Measurements from ENCODE around the gene AP1M1.
A peak's percentile ranks its signal among the peaks of the same experiment; 100 is the strongest.
"Not testable (repeated sequence)": the region's sequence is repeated elsewhere in the genome, so short reads cannot be mapped to it uniquely, and the experiment has no call there.

The AP1M1 gene

DNA sequence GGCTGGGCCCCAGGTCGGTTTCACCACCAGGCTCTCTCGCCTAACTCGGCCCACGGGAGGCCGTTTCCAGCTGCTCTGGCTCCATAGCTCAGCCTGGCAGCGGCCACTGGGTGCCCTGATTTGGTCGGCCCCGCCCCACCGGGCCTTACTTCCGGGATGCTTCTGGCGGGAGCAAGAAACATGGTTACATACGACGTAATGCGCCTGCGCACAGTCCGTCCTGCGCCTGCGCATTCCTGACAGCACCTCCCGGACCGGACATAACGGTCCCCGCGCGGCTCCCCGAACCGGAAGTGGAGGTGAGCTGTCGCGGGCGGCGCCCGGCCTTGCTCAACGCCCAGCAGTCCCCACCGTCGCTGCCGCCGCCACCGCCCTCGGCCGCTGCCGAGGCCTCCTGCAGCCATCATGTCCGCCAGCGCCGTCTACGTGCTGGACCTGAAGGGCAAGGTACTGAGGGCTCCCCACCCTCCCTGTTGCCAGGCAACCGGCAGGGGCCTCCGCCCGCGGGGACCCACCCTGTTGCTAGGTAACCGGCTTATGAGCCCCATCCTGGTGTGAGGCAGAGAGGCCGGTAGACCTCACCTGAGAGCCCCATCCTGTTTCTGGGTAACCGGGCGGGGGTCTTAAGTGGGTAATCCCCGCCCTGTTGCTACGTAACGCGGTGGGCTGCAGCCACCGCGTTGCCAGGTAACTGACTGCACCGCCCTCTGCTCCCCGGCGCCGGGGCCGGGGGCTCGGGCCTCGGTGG, at the start of gene AP1M1:
Gene AP1M1 (plus strand): TSS at position 290 of the 748 bp plus-strand sequence. CDS start 116 bp downstream, at position 406.
- peak; percentile 97 for DNase-seq

DNA sequence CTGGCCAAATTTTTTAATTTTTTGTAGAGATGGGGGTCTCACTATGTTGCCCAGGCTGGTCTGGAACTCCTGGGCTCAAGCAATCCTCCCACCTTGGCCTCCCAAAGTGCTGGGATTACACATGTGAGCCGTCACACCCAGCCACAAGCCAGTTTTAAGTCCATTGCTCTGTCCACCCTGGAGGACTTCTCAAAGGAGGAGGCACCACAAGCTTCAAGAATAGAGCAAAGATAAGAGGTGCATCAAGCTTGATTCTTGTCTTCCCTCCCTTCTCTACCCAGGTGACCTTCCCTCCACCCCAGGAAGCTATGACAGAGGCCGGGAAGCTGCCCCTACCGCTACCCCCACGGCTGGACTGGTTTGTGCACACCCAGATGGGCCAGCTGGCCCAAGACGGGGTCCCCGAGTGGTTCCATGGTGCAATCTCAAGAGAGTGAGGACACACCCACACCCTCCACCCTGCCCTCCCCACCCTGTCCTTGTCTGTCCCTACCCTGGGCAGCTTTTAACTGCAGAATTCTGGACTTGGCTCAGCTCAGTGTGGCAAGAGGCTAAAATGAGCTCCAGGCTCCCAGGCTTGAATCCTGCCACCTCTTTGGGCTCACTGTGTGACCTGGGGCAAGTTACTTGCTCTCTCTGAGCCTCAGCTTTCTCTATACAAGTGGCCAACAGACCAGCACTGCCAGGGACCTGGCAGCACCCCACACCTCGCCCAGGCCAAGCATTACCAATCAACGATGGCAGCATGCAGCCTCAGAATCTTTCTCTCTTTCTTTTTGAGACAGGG, 49.1 kb upstream of the AP1M1 start:
- no peak for DNase-seq

DNA sequence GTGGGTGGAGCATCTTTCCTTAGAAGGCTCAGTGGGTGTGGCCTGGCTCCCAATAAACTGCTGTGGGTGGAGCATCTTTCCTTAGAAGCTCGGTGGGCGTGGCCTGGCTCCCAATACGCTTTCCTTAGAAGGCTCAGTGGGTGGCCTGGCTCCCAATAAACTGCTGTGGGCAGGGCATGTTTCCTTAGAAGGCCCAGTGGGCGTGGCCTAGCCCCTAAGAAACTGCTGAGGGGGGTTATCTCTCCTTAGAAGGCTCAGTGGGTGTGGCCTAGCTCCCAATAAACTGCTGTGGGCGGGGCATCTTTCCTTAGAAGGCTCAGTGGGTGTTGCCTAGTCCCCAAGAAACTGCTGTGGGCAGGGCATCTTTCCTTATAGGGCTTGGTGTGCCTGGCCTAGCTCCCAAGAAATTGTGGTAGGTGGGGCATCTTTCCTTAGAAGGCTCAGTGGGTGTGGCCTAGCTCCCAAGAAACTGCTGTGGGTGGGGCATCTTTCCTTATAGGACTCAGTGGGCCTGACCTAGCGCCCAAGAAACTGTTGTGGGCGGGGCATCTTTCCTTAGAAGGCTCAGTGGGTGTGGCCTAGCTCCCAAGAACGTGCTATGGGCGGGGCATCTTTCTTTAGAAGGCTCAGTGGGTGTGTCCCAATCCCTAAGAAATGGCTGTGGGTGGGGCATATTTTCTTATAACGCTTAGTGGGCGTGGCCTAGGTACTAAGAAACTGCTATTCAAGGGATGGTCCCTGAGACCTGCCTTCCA, 44.0 kb upstream of the AP1M1 start:
- no peak for DNase-seq

DNA sequence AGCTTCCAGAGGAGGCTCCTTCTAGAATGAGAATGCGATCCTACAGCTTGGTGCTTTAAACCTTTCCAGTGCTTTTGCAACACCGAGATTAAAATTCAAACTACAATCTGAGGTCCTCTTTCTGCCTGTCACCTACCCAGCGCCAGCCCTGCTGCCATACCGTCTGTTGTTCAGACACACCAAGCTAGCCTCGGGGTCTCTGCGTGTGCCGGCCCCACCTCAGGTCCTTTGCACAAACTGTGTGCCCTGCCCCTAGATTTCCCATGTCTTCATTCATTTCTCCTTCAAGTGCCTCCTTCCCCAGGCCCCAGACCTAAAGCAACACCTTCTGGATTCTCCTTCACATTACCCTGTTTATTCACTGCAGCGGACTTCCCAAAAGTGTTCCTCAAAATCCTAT, 43.2 kb upstream of the AP1M1 start:
- DNase-seq, result no peak

DNA sequence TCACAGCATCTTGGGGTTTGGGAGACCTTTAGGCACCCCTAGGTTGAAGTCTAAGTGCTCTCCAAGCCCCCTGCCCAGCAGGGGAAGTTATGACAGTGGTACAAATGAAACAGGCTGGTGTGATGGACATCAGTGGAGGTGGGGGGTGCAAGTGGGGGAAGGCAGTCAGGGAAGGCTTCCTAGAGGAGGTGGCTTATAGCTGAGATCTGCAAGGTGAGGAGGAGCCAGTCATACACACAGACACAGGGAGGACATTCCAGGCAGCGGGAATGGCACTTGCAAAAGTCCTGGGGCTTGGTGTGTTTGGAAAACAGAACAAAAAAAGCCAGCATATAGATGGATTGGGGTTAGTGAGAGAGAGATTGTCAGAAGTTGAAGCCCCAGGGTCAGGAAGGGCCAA, 42.6 kb upstream of the AP1M1 start:
- no peak for DNase-seq

DNA sequence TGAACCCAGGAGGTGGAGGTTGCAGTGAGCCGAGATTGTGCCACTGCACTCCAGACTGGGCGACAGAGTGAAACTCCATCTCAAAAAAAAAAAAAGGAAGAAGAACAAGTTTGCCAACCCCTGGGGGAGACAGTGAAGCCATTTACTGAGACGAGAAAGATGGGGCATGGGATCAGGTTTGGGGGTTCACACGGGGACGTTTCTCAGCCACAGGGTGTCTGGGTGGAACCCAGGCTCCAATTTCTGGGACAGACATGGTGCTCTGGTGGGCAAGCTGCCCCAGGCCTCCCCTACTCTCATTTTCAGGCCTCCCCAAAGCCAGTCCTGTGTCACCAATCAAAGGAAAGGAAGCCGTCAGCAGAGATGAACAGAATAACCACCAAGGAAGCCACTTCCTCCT, 40.8 kb upstream of the AP1M1 start:
- no peak for DNase-seq

DNA sequence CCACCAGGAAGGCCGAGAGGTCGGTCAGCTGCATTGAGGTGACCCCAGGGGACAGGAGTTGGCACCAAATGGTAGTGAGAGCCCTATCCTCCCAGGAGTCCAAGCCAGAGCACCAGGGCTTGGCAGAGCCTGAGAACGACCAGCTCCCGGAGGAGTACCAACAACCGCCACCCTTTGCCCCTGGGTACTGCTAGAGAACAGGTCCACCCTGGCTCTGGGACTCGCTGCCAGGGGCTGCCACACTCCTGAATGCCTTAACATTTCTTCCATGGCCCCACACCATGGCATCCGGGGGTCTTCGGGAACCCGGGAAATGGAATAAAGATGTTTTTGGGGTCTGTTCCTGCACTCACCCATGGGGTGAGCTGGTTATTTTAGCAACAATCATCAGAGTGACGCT, 40.1 kb upstream of the AP1M1 start:
- no peak for DNase-seq

DNA sequence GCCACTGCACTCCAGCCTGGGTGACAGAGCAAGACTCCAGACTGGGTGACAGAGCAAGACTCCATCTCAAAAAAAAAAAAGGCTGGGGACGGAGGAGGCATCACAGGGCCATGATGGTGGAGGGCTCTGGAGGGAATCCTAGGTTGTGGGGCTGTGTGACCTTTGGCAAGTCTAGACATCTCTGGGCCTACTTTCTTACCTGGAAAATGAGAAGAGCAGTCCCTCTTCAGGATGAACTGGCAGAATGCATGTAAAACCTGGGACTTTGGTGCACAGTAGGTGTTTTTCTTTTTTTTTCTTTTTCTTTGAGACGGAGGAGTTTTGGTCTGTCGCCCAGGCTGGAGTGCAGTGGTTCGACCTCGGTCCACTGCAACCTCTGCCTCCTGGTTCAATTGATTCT, 38.1 kb upstream of the AP1M1 start:
- no peak for DNase-seq

DNA sequence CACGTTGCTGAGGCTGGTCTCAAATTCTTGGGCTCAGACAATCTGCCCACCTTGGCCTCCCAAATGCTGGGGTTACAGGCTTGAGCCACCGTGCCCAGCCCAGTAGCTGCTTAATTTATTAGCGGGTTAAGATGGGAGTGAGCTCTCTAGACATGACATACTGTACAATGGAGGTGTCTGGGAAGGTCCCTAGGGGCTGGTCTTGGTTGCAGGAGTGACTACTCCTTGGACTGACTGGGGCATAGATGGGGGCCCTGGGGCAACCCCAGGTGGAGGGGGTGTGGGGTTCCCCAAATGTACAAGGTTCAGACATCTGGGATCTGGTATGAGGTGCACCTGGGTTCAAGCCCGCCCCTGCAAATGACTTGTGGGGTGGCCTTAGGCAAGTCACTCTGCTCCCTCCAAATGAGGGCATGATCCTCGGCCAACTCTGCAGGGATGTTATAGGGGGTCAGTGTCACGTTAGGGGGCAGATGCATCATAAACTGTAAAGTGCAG, 37.2 kb upstream of the AP1M1 start:
- DNase-seq, result no peak

DNA sequence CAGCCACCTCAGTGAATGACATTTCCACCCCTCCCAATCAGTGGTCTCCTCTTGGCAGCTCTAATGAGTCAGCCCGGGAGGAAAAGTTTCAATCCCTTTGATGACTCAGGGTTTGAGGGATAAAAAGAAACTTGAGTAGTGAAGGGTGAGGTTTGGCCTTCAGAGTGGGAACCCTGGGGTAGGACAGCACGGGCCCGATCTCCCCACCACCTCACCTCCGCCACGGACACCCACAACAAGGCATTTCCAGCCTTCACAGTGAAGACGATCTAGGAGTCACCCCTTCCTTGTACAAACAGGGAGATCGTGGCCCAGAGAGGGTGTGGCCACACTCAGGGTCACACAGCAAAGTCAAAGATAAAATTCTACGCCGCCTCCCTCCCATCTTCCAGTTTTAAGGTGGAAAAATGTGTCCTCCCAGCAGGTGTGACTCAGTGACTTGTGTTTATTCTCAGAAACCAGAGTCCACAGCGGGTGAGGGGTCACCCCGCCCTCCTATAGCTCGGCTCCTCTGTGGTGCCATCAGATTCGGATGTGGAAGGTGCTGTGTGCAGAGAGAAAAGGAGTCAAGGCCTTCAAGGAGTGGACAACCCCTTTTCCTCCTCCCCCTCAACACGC, 36.7 kb upstream of the AP1M1 start:
- peak; percentile 36 for DNase-seq

DNA sequence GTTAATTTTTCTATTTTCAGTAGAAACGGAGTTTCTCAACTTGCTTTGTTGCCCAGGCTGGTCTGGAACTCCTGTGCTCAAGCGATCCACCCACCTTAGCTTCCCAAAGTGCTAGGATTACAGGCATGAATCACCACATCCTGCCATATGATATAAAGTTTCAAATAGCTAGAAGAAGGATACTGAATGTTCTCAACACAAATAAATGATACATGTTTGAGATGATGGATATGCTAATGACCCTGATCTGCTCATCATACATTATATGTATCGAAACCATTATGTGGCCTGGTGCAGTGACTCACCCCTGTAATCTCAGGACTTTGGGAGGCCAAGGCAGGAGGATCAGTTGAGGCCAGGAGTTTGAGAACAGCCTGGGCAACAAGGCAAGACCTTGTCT, 35.9 kb upstream of the AP1M1 start:
- DNase-seq, result peak; percentile 7

DNA sequence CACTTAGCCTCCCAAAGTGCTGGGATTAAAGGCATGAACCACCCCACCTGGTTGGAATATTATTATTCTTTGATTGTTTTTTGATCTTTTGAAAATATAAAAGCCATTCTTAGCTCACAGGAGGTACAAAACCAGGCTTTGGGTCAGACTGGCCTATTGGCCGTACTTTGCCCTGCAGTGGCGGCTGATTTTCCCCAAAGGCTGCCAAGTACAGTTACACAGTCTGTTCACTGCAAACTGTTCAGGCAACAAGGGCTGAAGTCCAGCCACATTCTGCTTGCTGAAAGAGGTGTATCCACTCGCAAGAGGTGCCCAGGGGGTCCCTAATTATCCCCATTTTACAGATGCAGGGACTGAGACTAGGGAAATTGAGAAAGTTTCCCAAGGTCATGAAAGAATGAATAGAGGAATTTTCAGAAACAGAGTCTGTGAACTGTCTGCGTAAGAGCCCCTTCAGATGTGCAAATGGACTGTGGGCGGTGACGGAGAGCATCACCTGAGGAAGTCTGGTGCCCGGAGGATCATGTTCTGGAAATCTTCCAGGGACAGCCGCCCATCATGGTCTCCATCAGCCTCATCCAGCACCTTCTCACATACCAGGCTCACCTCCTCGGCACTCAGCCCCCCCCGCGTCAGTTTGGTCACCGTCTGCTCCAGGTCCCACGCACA, 33.4 kb upstream of the AP1M1 start:
- no peak for DNase-seq

DNA sequence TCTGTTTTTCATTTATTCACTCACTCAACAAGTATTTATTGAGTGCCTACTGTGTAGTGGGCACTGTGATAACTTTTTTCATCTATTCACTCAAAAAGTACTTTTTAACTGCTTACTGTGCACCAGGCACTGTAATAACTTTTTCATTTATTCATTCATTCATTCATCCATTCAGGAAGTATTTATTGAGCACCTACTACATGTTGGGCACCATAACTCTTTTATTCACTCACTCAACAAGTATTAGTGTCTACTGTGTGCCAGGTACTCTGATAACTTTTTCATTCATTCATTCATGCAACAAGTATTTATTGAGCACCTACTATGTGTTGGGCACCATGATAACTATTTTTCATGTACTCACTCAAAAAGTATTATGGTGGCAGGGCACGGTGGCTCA, 31.3 kb upstream of the AP1M1 start:
- no peak for DNase-seq

DNA sequence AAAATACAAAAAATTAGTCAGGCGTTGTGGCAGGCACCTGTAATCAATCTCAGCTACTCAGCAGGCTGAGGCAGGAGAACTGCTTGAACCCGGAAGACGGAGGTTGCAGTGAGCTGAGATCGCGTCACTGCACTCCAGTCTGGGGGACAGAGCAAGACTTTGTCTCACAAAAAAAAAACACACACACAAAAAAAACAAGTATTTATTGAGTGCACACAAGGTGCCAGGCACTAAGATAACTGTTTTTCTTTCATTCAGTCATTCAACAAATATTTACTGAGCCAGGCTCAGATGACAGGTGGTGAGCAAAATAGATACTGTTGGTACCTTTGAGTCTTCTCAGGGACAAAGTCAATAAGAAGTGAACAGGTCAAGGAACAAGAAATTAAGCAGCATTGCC, 30.7 kb upstream of the AP1M1 start:
- no peak for DNase-seq

DNA sequence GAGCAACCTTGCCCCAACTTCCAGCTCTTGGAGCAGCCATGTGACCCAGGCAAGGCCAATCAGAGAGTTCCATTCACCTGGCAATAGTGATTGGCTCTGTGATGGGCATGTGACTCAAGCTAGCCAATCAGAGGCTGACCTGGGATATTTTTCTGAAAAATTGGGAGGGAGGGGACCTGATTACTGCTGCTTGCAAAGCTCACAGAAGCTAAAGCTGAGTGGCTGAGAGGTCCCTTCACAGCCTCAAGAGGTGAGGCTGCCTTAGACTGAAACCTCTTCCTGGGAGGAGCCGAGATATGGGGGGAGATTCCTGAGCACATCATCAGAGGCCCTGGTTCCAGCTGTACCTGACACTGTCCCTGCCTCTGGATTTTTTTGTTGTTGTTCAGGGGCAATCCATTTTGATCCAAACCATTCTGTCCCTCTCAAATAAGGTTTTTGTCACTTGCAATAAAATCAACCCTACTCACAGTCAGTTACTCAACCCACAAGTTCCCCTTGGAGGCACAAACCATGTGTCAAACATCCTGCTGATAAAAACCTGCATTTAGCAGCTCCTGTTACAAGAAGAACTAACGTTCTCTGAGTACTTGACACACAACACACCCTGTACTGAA, 29.1 kb upstream of the AP1M1 start:
- DNase-seq, result no peak

DNA sequence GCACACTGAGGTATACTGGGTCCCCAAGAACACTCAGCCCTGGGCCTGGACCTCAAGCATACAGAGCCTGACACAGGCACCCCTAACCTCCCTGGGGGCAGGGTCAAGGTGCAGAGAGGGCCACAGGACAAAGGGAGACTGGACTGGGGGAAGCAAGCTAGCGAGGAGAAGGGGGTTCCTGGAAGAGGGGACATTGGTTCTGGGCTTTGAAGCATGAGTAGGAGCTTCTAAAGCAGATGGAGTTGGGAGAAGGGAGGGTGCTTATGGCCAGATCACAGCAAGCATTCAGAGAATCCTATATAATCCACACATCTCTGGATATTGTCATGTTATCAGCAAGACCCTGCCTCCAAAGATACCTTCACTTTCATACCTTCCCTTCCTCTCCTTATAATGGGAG, 27.6 kb upstream of the AP1M1 start:
- DNase-seq, result no peak

DNA sequence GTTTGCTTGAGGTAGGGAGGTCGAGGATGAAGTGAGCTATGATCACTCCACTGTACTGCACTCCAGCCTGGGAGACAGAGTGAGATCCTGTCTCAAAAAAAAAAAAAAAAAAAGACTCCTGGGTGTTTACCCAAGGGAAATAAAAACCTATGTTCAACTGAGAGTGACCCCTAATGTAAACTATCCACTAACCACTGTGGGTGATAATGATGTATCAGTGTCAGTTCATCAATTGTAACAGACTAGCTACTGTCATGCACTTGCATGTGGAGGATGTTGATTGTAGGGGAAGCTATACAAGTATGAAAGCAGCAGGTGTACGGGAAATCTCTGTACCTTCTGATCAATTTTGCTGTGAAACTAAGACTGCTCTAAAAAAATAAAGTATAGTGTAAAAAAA, 21.8 kb upstream of the AP1M1 start:
- no peak for DNase-seq

DNA sequence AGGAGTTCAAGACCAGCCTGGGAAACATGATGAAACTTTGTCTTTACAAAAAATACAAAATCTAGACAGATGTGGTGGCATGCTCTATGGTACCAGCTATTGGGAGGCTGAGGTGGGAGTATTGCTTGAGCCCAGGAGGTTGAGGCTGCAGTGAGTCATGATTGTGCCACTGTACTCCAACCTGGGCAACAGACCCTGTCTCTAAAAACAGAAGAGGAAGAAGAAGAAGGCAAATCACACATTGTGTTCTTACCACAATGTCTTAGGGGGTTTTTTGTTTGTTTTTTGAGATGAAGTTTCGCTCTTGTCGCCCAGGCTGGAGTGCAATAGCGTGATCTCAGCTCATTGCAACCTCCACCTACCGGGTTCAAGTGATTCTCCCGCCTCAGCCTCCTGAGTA, 18.8 kb upstream of the AP1M1 start:
- DNase-seq, result not testable (repeated sequence)

DNA sequence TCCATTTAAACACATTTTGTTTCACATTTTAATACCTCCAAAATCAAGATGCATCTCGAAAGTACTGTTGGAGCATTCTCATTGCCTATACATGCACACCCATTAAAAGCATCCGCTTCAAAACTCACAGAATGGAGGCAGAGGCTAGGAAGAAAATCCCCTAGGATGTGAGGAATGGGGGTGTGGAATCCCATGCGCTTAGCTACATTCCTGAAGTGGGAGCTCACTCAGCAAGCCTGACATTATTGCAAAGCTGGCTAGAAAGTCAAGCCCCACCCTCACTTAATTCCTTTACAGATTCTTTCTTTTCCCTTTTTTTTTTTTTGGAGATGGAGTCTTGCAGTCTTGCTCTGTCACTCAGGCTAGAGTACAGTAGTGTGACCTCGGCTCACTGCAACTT, 17.1 kb upstream of the AP1M1 start:
- no peak for DNase-seq

DNA sequence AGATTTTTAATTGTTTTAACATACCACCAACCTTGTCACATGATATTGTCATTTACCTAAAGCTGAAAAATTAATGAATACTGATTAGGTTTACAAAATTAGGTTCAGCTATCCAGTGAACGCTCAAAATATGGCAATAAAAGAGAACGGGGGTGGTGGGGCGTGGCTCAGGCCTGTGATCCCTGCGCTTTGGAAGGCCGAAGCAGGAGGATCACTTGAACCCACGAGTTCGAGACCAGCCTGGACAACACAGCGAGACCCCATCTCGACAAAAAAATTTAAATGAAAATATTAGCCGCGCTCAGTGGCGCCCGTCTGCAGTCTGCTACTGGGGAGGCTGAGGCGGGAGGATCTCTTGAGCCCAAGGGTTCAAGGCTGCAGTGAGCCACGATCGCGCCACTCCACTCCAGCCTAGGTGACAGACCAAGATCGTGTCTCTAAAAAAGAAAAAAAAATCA, 13.0 kb upstream of the AP1M1 start:
- no peak for DNase-seq

DNA sequence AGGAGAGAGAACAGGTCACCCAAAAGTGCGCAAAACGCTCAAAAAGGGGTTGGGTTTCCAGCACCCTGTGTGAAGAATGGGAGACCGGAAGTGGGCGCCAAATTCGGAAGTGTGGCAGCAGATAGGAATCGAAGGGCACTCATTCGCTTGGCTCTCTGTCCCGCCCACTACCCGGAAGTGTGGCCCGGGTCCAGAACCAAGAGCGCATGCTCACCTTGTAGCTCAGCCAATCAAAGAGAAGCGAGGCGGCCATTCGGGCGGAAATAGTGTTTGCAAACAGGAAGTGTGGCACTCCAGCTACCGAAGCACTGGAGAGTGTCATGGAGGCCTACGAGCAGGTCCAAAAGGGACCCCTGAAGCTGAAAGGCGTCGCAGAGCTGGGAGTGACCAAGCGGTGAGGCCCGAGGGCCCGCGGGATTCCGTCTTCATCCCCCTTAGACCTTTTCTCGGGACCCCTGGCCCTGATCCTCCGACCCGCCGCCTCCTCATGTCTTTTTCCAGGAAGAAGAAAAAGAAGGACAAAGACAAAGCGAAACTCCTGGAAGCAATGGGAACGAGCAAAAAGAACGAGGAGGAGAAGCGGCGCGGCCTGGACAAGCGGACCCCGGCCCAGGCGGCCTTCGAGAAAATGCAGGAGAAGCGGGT, 12.5 kb upstream of the AP1M1 start, which contains the start of gene FAM32A:
Gene FAM32A (plus strand): TSS at position 288 of the 645 bp plus-strand sequence. CDS start 33 bp downstream, at position 321.
- DNase-seq, result peak; percentile 98

Data from stimulated activated naive CD4-positive, alpha-beta T cell treated with Interleukin-2 at 50 U/mL for 16 hours (primary cell).